ENCODE data around the gene HPCA.

Gene HPCA

GRCh38 chr1:32928285-32928684 is 42.0 kb downstream of the HPCA start:
- Histone ChIP-seq H3K27ac (ENCODE audit: low read length) (no peak overlapping the region), H3K4me1 (ENCODE audit: control insufficient read depth in 1 of 2, insufficient read depth in 2 of 2, low read length in 2 of 2) (peaks cover 0 to 10% of the 10 kb centered on the region in 2 donors), H3K9me3 (ENCODE audit: control insufficient read depth in 1 of 2, low read length in 2 of 2) (no peaks in the 10 kb centered on the region), H3K27me3 (ENCODE audit: low read depth, low read length) (peaks cover 8% of the 10 kb centered on the region), H3K36me3 (ENCODE audit: control insufficient read depth in 1 of 2, insufficient read depth in 2 of 2, low read length in 2 of 2) (no peaks in the 10 kb centered on the region), H3K4me3 (ENCODE audit: low read depth in 1 of 2, low read length in 2 of 2) (no peak overlapping the region)

- Histone ChIP-seq H3K27ac (ENCODE audit: low read length) (no peak overlapping the region), H3K9me3 (ENCODE audit: control insufficient read depth in 1 of 2, low read length in 2 of 2) (no peaks in the 10 kb centered on the region), H3K36me3 (ENCODE audit: control insufficient read depth in 1 of 2, insufficient read depth in 2 of 2, low read length in 2 of 2) (no peaks in the 10 kb centered on the region), H3K4me1 (ENCODE audit: control insufficient read depth in 1 of 2, insufficient read depth in 2 of 2, low read length in 2 of 2) (peaks cover 0 to 14% of the 10 kb centered on the region in 2 donors), H3K27me3 (ENCODE audit: low read depth, low read length) (peaks cover 6% of the 10 kb centered on the region), H3K4me3 (ENCODE audit: low read depth in 1 of 2, low read length in 2 of 2) (no peak overlapping the region)
Observed at GRCh38 chr1:32928715-32929114, 42.4 kb downstream of the HPCA start.

GRCh38 chr1:32929366-32929765 is 43.1 kb downstream of the HPCA start:
- Histone ChIP-seq H3K4me1 (ENCODE audit: control insufficient read depth in 1 of 2, insufficient read depth in 2 of 2, low read length in 2 of 2) (peaks cover 0 to 18% of the 10 kb centered on the region in 2 donors), H3K27me3 (ENCODE audit: low read depth, low read length) (no peaks in the 10 kb centered on the region), H3K36me3 (ENCODE audit: control insufficient read depth in 1 of 2, insufficient read depth in 2 of 2, low read length in 2 of 2) (no peaks in the 10 kb centered on the region), H3K27ac (ENCODE audit: low read length) (no peak overlapping the region), H3K4me3 (ENCODE audit: low read depth in 1 of 2, low read length in 2 of 2) (no peak overlapping the region), H3K9me3 (ENCODE audit: control insufficient read depth in 1 of 2, low read length in 2 of 2) (no peaks in the 10 kb centered on the region)

- Histone ChIP-seq H3K27me3 (ENCODE audit: low read depth, low read length) (no peaks in the 10 kb centered on the region), H3K27ac (ENCODE audit: low read length) (no peak overlapping the region), H3K36me3 (ENCODE audit: control insufficient read depth in 1 of 2, insufficient read depth in 2 of 2, low read length in 2 of 2) (peaks cover 9 to 17% of the 10 kb centered on the region in 2 donors), H3K9me3 (ENCODE audit: control insufficient read depth in 1 of 2, low read length in 2 of 2) (no peaks in the 10 kb centered on the region), H3K4me3 (ENCODE audit: low read depth in 1 of 2, low read length in 2 of 2) (no peak overlapping the region), H3K4me1 (ENCODE audit: control insufficient read depth in 1 of 2, insufficient read depth in 2 of 2, low read length in 2 of 2) (peaks cover 0 to 8% of the 10 kb centered on the region in 2 donors)
Observed at GRCh38 chr1:32931760-32932159, 45.5 kb downstream of the HPCA start.

GRCh38 chr1:32933742-32934322 is 47.5 kb downstream of the HPCA start:
- H3K27ac ChIP-seq (ENCODE audit: low read length): peak overlapping the region; percentile 81
- peaks cover 20 to 36% of the 10 kb centered on the region in 2 donors for H3K36me3 ChIP-seq (ENCODE audit: control insufficient read depth in 1 of 2, insufficient read depth in 2 of 2, low read length in 2 of 2)
- H3K4me3 ChIP-seq (ENCODE audit: low read depth in 1 of 2, low read length in 2 of 2): no peak overlapping the region
- no peaks in the 10 kb centered on the region for H3K9me3 ChIP-seq (ENCODE audit: control insufficient read depth in 1 of 2, low read length in 2 of 2)
- H3K27me3 ChIP-seq (ENCODE audit: low read depth, low read length): no peaks in the 10 kb centered on the region
- H3K4me1 ChIP-seq (ENCODE audit: control insufficient read depth in 1 of 2, insufficient read depth in 2 of 2, low read length in 2 of 2): peaks cover 0 to 8% of the 10 kb centered on the region in 2 donors

- Histone ChIP-seq H3K9me3 (ENCODE audit: control insufficient read depth in 1 of 2, low read length in 2 of 2) (no peaks in the 10 kb centered on the region), H3K4me3 (ENCODE audit: low read depth in 1 of 2, low read length in 2 of 2) (no peak overlapping the region), H3K27ac (ENCODE audit: low read length) (peak overlapping the region; percentile 81), H3K36me3 (ENCODE audit: control insufficient read depth in 1 of 2, insufficient read depth in 2 of 2, low read length in 2 of 2) (peaks cover 20 to 36% of the 10 kb centered on the region in 2 donors), H3K4me1 (ENCODE audit: control insufficient read depth in 1 of 2, insufficient read depth in 2 of 2, low read length in 2 of 2) (peaks cover 0 to 8% of the 10 kb centered on the region in 2 donors), H3K27me3 (ENCODE audit: low read depth, low read length) (no peaks in the 10 kb centered on the region)
Observed at GRCh38 chr1:32934535-32934934, 48.2 kb downstream of the HPCA start.

GRCh38 chr1:32937061-32937460 is 50.8 kb downstream of the HPCA start:
- Histone ChIP-seq H3K36me3 (ENCODE audit: control insufficient read depth in 1 of 2, insufficient read depth in 2 of 2, low read length in 2 of 2) (peaks cover 34 to 57% of the 10 kb centered on the region in 2 donors), H3K27ac (ENCODE audit: low read length) (no peak overlapping the region), H3K4me1 (ENCODE audit: control insufficient read depth in 1 of 2, insufficient read depth in 2 of 2, low read length in 2 of 2) (peaks cover 7 to 14% of the 10 kb centered on the region in 2 donors), H3K9me3 (ENCODE audit: control insufficient read depth in 1 of 2, low read length in 2 of 2) (no peaks in the 10 kb centered on the region), H3K4me3 (ENCODE audit: low read depth in 1 of 2, low read length in 2 of 2) (no peak overlapping the region), H3K27me3 (ENCODE audit: low read depth, low read length) (no peaks in the 10 kb centered on the region)

- Histone ChIP-seq H3K9me3 (ENCODE audit: control insufficient read depth in 1 of 2, low read length in 2 of 2) (no peaks in the 10 kb centered on the region), H3K4me1 (ENCODE audit: control insufficient read depth in 1 of 2, insufficient read depth in 2 of 2, low read length in 2 of 2) (peaks cover 7% of the 10 kb centered on the region in 2 donors), H3K27me3 (ENCODE audit: low read depth, low read length) (no peaks in the 10 kb centered on the region), H3K4me3 (ENCODE audit: low read depth in 1 of 2, low read length in 2 of 2) (no peak overlapping the region), H3K36me3 (ENCODE audit: control insufficient read depth in 1 of 2, insufficient read depth in 2 of 2, low read length in 2 of 2) (peaks cover 50 to 83% of the 10 kb centered on the region in 2 donors), H3K27ac (ENCODE audit: low read length) (peak overlapping the region; percentile 47)
Observed at GRCh38 chr1:32939655-32940371, 53.5 kb downstream of the HPCA start.

GRCh38 chr1:32944180-32944579 is 57.9 kb downstream of the HPCA start:
- H3K9me3 ChIP-seq (ENCODE audit: control insufficient read depth in 1 of 2, low read length in 2 of 2): no peaks in the 10 kb centered on the region
- no peak overlapping the region for H3K4me3 ChIP-seq (ENCODE audit: low read depth in 1 of 2, low read length in 2 of 2)
- H3K4me1 ChIP-seq (ENCODE audit: control insufficient read depth in 1 of 2, insufficient read depth in 2 of 2, low read length in 2 of 2): peaks cover 7 to 14% of the 10 kb centered on the region in 2 donors
- H3K27me3 ChIP-seq (ENCODE audit: low read depth, low read length): no peaks in the 10 kb centered on the region
- H3K27ac ChIP-seq (ENCODE audit: low read length): no peak overlapping the region
- peaks cover 62 to 70% of the 10 kb centered on the region in 2 donors for H3K36me3 ChIP-seq (ENCODE audit: control insufficient read depth in 1 of 2, insufficient read depth in 2 of 2, low read length in 2 of 2)

All from muscle layer of duodenum (tissue), 2 donors.